ENCODE results near the gene C3orf18. TPM values are rescaled to one million over a fixed set of nuclear protein-coding genes. Genes with fewer than 3 reads are reported as not detected.

Gene C3orf18
- total RNA-seq, 1 donor from 2014 or later, result 10.8 TPM

GRCh38 chr3:50605901-50606326, 38.4 kb upstream of the C3orf18 start:
- DNase-seq (ENCODE audit: extremely low spot score in 2 of 2), result no peak
- Histone ChIP-seq H3K27me3 (no peaks in the 10 kb centered on the region), H3K9me3 (no peaks in the 10 kb centered on the region), H3K36me3 (peaks cover 0 to 10% of the 10 kb centered on the region in 2 donors), H3K4me3 (no peak overlapping the region), H3K4me1 (peaks cover 100% of the 10 kb centered on the region), H3K27ac (peak overlapping the region; percentile 98)
- intact Hi-C loops (cut with DNase I), result no loop called here
- TF ChIP-seq, protein P1, sequence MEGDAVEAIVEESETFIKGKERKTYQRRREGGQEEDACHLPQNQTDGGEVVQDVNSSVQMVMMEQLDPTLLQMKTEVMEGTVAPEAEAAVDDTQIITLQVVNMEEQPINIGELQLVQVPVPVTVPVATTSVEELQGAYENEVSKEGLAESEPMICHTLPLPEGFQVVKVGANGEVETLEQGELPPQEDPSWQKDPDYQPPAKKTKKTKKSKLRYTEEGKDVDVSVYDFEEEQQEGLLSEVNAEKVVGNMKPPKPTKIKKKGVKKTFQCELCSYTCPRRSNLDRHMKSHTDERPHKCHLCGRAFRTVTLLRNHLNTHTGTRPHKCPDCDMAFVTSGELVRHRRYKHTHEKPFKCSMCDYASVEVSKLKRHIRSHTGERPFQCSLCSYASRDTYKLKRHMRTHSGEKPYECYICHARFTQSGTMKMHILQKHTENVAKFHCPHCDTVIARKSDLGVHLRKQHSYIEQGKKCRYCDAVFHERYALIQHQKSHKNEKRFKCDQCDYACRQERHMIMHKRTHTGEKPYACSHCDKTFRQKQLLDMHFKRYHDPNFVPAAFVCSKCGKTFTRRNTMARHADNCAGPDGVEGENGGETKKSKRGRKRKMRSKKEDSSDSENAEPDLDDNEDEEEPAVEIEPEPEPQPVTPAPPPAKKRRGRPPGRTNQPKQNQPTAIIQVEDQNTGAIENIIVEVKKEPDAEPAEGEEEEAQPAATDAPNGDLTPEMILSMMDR (IDR thresholded peaks at IDR 0.05), result no peak
- TF ChIP-seq POLR2A (IDR thresholded peaks at IDR 0.05), result no peak

DNA sequence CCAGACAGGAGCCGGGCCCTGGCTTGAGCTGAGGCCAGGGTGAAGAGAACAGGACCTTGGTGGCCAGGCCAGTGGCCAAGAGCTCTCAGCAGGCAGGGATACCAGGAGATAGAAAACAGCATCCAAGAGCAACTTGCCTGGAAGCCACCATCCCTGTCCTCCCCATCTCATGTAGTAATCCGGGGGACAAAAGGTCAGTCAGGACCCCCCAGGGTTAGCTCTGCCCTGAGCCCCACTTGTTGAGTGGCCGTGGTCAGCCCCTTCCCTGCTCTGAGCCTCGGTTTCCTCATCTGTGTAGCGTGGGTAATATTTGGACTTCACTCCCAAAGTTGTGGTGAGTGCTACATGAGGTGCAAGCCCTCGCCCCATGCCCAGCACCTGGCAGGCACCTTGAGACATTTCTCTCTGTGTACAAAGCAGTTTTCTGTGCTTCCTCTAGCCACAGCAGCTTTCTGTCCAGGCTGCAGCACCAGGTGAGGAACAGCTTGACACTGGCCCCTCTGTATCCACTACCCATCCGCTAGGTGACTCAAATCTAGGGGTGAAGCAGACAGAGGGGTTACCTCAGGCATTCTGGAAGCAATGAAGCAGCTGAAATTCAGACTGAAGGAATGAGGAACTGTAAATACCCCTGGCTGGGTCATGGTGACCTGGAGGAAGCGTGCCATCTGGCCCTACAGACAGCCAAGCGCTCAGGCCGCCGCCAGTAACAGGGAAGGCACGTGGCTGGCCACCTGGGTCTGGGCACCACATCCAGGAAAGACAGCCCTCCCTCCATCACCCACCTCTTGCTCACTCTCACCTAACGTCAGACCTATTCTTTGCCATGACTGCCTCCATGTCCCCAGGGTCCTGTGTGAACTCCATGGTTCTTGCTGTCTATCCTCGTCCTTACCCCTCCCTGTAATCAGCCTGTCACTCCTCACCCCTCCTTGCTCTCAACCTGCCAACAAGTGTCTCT, 37.4 kb upstream of the C3orf18 start:
- no peaks in the 10 kb centered on the region for H3K9me3 ChIP-seq
- H3K4me3 ChIP-seq, result no peak overlapping the region
- no peak for TF ChIP-seq POLR2A (IDR thresholded peaks at IDR 0.05)
- peak; percentile 36 to 90 for TF ChIP-seq POLR2AphosphoS5 (IDR thresholded peaks at IDR 0.05; ENCODE audit: insufficient read depth in 1 of 2, low read depth in 1 of 2)
- H3K36me3 ChIP-seq, result peaks cover 0 to 10% of the 10 kb centered on the region in 2 donors
- no peak for DNase-seq (ENCODE audit: extremely low spot score in 2 of 2)
- peaks cover 100% of the 10 kb centered on the region for H3K4me1 ChIP-seq
- H3K27me3 ChIP-seq, result no peaks in the 10 kb centered on the region
- intact Hi-C loops (cut with DNase I), result no loop called here
- peak overlapping the region; percentile 98 for H3K27ac ChIP-seq

- TF ChIP-seq, protein P1 (IDR thresholded peaks at IDR 0.05), result no peak
- TF ChIP-seq POLR2A (IDR thresholded peaks at IDR 0.05) (no peak), POLR2AphosphoS5 (IDR thresholded peaks at IDR 0.05; ENCODE audit: insufficient read depth in 1 of 2, low read depth in 1 of 2) (no peak)
- H3K4me3 ChIP-seq, result no peak overlapping the region
- H3K9me3 ChIP-seq, result no peaks in the 10 kb centered on the region
- no peak for DNase-seq (ENCODE audit: extremely low spot score in 2 of 2)
- H3K36me3 ChIP-seq, result peaks cover 0 to 10% of the 10 kb centered on the region in 2 donors
- intact Hi-C loops (cut with DNase I), result no loop called here
- H3K4me1 ChIP-seq, result peaks cover 100% of the 10 kb centered on the region
- peak overlapping the region; percentile 98 for H3K27ac ChIP-seq
- no peaks in the 10 kb centered on the region for H3K27me3 ChIP-seq
These were observed 36.6 kb upstream of the C3orf18 start for GRCh38 chr3:50604110-50604621.

GRCh38 chr3:50603261-50604109, 35.9 kb upstream of the C3orf18 start:
- peaks cover 95% of the 10 kb centered on the region for H3K4me1 ChIP-seq

More at GRCh38 chr3:50603261-50604109, 35.9 kb upstream of the C3orf18 start:
- DNase-seq (ENCODE audit: extremely low spot score in 2 of 2), result no peak
- Histone ChIP-seq H3K27me3 (no peaks in the 10 kb centered on the region), H3K9me3 (no peaks in the 10 kb centered on the region), H3K36me3 (peaks cover 0 to 10% of the 10 kb centered on the region in 2 donors), H3K27ac (peak overlapping the region; percentile 98), H3K4me3 (no peak overlapping the region)
- TF ChIP-seq, protein P1 (IDR thresholded peaks at IDR 0.05), result no peak
- TF ChIP-seq POLR2AphosphoS5 (IDR thresholded peaks at IDR 0.05; ENCODE audit: insufficient read depth in 1 of 2, low read depth in 1 of 2) (no peak), POLR2A (IDR thresholded peaks at IDR 0.05) (no peak)
- intact Hi-C loops (cut with DNase I), result no loop called here

Data from vagina (tissue), 2 donors.